Measurements from ENCODE around the gene CD70.
A peak's percentile ranks its signal among the peaks of the same experiment; 100 is the strongest.
"Not testable (repeated sequence)": the region's sequence is repeated elsewhere in the genome, so short reads cannot be mapped to it uniquely, and the experiment has no call there.

Gene CD70

DNA sequence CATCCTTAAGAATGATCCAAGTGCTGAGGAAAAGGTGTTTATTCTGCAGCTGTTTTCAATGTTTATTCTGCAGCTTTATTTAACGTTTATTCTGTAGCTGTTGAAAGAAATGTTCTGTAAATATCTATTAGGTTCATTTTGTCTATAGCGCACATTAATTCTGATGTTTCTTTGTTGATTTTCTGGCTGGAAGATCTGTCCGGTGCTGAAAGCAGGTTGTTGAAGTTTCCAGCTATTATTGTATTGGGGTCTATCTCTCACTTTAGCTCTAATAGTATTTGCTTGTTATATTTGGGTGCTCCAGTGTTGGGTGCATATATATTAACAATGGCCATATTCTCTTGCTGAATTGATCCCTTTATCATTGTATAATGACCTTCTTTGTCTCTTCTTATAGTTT lies 20.2 kb downstream of the CD70 start:
- no peak for DNase-seq (ENCODE audit: low spot score)

DNA sequence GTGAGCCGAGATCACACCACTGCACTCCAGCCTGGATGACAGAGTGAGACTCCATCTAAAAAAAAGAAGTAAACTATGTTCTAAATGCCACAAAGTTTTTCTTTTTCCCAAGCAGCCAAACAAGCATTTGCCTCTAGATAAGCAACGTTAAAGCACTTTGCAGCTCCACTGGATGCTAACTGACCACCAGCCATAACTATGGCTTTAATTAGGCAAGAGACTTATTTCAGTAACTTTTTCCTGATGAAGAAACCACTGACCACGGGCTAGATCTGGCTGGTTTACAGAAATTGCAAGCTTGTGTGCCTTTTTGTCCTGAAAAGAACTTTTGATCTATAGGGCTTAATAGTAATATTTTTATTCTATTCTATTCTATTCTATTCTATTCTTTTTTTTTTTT lies 22.1 kb downstream of the CD70 start:
- DNase-seq (ENCODE audit: low spot score) = no peak

DNA sequence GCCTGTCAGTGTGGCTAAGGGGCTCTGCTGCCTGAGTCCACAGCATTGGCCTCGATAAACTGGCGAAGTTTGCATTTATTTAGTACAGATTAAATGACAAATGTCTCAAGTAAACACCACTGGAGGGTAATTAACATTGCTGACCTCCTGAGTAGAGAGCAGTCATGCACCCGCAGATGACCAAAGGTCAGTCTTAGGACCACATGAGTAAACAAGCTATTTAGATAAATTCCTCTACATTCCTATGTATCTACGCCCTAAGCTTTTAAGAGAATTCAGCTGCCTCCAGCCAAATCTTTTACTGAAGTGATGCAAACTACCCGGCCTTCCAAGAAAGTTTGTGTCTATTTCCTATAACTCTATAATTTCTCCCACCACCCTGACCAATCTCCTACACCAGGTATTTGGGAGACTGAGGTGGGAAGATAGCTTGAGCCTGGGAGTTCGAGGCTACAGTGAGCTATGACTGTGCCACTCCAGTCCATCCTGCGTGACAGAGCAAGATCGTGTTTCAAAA lies 22.9 kb downstream of the CD70 start:
- DNase-seq (ENCODE audit: low spot score) = no peak

DNA sequence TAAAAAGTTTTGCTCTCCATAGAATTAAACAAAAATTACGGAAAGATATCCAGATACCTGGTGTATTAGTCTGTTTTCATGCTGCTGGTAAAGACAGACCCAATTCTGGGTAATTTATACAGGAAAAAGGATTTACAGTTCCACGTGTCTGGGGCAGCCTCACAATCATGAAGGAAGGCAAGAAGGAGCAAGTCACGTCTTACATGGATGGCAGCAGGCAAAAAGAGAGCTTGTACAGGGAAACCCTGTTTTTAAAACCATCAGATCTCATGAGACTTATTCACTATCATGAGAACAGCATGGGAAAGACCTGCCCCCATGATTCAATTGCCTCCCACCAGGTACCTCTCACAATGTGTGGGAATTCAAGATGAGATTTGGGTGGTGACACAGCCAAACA lies 24.2 kb downstream of the CD70 start:
- DNase-seq (ENCODE audit: low spot score) = not testable (repeated sequence)

DNA sequence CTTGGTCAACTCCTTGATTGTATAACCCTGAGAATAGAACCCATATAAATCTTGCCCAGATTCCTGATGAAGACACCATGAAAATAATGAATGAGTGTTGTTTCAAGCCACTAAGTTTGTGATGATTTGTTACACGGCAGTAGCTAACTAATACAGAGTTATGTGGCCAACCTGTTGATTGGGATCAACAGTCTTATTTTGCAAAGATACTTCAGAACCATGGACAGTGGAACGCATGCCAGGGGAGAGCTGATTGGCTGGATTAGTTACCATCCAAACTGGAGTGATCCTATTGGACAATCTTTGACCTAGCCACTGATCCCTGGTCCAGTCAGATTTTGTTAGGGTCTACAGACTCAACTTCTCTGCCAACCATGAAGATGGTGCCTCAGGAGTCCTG lies 26.6 kb downstream of the CD70 start:
- peak; percentile 45 for DNase-seq (ENCODE audit: low spot score)

GRCh38 chr19:6562437-6562836 lies 28.5 kb downstream of the CD70 start:
- DNase-seq (ENCODE audit: low spot score) = not testable (repeated sequence)

DNA sequence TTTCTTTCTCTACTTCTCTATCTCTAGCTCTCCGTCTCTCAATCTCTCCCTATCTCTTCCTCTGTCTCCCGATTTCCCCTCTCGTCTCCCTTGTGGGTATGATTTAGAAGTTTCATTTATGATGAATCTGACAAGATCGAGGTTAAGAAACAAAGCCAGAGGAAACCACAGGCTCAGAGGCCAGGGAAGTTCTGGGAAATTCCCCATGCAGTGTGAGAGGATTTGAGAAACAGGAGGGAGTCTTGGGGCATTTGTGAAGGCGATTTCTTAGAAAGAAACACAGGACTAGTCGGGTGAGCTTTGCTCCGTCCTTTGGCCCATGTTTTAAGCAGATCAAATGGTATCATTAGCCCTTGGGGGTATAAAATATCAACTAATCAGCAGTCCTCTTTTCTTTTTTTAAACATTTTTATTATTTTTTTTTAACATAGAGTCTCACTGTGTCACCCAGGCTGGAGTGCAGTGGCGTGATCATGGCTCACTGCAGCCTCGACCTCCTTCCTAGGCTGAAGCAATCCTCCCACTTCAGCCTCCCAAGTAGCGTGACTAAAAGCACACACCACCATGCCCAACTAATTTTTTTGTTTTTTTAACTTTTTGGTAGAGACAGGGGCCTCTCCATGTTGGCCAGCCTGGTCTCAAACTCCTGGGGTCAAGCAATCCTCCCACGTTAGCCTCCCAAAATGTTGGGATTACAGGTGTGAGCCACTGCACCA lies 34.3 kb downstream of the CD70 start:
- no peak for DNase-seq (ENCODE audit: low spot score)

DNA sequence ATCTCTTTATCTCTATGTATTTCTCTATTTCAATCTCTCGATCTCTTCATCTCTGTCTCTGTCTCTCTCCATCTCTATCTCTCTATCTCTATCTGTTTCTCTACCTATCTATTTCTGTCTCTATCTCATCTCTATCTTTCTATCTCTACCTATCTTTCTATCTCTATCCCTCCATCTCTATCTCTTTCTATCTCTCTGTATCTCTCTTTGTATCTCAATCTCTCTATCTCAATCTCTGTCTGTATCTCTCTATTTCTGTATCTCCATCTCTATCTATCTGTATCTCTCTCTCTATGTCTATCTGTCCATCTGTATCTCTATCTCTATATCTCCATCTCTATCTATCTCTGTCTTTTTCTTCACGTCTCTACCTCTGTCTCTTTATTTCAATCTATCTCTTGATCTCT lies 34.9 kb downstream of the CD70 start:
- no peak for DNase-seq (ENCODE audit: low spot score)

DNA sequence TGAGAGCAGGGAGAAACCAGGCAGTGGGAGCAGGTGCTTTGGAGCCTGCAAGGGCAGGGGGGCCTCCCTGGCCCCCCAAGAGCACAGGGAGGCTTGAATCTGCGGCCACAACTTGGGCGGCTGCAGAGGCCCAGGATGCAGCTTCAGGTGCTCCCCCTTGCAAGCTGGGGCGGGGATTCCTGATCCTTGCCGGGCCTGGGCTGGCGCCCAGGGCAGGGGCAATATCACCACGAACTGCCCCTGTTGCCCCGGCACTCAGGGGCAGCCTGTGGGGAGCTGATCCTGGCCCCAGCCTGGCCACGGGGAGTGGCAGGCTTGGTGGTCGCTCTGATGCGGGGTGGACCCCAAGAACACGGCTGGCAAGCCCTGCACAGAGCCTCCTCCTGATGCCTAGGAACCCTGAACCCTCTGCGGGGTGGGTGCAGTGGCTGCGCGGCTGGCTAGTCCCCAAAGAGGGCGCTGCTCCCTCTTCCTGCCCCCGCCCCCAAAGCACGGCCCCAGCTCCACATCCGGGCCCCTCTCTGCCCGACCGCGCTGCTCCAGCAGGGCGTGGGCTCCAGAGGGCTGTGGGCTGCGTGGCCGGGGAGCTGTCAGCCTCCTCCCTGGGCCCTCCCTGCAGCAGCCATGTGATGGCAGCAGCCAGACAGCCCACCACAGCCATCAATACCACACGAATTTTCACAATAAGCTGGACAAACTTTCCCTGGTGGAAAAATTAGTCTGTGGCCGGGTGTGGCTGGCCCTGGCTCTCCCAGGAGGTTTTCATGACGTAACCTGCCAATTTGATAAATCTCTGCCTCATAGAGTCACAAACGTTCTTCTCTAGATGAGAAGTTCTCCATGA lies 39.1 kb downstream of the CD70 start:
- DNase-seq (ENCODE audit: low spot score) = no peak

GRCh38 chr19:6551091-6551490 lies 39.9 kb downstream of the CD70 start:
- DNase-seq (ENCODE audit: low spot score) = no peak

DNA sequence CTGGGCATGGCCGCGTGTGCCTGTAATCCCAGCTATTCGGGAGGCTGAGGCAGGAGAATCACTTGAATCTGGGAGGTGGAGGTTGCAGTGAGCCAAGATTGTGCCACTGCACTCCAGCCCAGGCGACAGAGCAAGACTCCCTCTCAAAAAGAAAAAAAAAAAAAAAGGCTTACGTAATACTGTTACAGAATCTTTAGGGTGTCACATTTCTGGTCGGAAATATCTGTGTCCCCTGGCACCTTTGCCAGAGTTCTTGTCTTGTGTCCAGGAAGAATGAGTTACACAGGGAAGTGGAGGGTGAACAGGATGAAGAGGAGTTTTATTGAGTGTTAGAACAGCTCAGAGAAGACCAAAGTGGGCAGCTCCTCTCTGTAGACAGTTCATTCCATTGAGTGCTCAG lies 40.3 kb downstream of the CD70 start:
- not testable (repeated sequence) for DNase-seq (ENCODE audit: low spot score)

DNA sequence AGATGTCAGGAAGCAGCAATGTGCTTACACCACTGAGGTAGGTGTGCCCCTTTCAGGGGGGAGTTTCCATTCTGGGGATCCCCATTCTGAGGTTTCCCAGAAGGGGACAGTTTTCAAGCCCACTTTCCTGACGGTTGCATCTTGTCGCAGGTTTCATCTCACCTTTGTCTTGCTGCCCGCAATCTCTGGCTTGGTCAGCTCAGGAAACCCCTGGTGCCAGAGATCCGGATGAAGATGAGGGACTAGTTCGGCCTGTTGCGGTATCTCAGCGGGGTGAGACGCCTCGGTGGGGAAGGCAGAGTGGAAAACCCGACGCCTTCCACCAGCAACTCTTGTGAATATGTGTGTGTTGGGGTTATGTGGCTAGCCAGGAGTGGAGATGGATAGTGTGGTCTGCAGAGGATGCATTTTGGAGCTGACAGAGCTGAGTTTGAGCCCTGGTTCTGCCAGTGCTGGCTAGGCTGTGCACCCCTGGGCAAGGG lies 47.0 kb downstream of the CD70 start:
- DNase-seq (ENCODE audit: low spot score) = no peak

- DNase-seq (ENCODE audit: low spot score) = peak; percentile 55
Observed at GRCh38 chr19:6540918-6541689, 49.8 kb downstream of the CD70 start.

GRCh38 chr19:6539514-6539913 lies 51.4 kb downstream of the CD70 start:
- DNase-seq (ENCODE audit: low spot score) = no peak

Measured in RKO (cell line).